Choroid plexus epithelial cell (primary cell): Measurements from ENCODE around the gene HPCAL4.

ENCODE experiments used
- DNase-seq: peaks from one replicate; pipeline ENCODE4 v3.0.0-alpha.2; 2010; ENCODE audit warnings: low read depth
- H3K4me3 ChIP-seq: 2 replicates; pipeline ENCODE4 v1.5.1; 2011; ENCODE audit warnings: low read depth, mild to moderate bottlenecking, control low read depth, low read length, moderate library complexity
- TF ChIP-seq, protein P1 (sequence below): conservative IDR thresholded peaks from 2 replicates; pipeline ENCODE4 v1.5.1; 2011; ENCODE audit warnings: low read depth, mild to moderate bottlenecking, control low read depth, inconsistent platforms, low read length, moderate library complexity

The HPCAL4 gene

DNA sequence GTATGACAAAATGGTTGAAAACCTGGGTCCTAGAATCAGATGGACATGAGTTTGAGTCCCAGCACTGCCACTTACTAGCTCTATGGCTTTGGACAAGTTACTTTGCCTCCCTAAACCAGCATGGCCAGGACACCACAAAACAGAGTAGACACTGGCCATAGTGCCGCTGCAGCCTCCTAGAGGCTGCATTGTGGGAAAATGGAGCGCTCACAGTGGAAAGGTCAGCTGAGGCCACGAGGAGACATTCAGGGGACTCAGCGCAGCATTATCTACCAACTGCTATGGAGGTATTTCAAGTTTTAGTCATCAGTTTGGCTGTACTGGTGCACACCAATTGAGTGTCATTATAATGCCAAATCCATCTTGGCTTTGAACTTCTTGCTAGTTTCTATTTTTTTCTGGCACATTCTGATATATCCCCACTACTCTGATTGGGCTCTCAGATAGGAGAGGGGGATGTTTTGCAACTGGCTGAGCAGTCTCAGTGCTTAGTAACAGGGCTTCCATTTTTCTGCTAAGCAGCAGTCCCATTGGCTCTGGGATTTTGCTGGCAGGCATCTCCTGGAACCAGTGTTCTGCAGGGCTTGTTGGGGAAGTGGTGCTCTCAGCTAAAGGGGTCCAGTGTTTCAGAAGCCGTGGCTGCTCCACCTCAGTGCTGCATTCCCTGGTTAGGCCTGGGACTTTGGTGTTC lies 35.5 kb downstream of the HPCAL4 start:
- TF ChIP-seq, protein P1, sequence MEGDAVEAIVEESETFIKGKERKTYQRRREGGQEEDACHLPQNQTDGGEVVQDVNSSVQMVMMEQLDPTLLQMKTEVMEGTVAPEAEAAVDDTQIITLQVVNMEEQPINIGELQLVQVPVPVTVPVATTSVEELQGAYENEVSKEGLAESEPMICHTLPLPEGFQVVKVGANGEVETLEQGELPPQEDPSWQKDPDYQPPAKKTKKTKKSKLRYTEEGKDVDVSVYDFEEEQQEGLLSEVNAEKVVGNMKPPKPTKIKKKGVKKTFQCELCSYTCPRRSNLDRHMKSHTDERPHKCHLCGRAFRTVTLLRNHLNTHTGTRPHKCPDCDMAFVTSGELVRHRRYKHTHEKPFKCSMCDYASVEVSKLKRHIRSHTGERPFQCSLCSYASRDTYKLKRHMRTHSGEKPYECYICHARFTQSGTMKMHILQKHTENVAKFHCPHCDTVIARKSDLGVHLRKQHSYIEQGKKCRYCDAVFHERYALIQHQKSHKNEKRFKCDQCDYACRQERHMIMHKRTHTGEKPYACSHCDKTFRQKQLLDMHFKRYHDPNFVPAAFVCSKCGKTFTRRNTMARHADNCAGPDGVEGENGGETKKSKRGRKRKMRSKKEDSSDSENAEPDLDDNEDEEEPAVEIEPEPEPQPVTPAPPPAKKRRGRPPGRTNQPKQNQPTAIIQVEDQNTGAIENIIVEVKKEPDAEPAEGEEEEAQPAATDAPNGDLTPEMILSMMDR = no peak
- no peak for DNase-seq
- no peak overlapping the region for H3K4me3 ChIP-seq

DNA sequence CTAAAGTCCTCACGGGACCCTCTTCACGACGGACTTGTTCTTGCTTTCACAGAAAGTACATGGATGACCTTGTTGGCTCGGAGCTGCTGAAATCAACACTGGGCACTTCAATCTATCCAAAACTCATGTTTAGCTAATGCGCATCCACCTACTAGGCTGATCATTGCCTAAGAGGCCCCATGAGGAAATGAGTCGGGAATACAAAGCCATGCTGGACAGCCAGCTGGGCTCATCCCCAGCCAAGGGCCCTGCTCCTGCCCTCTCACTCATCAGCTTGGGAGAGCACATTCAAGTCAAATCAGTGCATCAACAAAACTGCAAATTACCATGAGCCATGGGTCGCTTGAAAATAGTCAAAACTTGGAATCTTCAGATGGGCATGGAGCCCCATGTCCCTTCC lies 36.9 kb downstream of the HPCAL4 start:
- TF ChIP-seq, protein P1 = no peak
- H3K4me3 ChIP-seq = no peak overlapping the region
- DNase-seq = no peak

GRCh38 chr1:39653546-39654031 lies 37.6 kb downstream of the HPCAL4 start:
- TF ChIP-seq, protein P1 = peak; percentile 93
- no peak overlapping the region for H3K4me3 ChIP-seq
- DNase-seq = peak; percentile 92

- TF ChIP-seq, protein P1 = no peak
- H3K4me3 ChIP-seq = no peak overlapping the region
- DNase-seq = no peak
Observed at GRCh38 chr1:39652554-39652953, 38.7 kb downstream of the HPCAL4 start.

- no peak overlapping the region for H3K4me3 ChIP-seq
- no peak for DNase-seq
- TF ChIP-seq, protein P1 = no peak
Observed at GRCh38 chr1:39652105-39652504, 39.1 kb downstream of the HPCAL4 start.

- no peak for DNase-seq
- TF ChIP-seq, protein P1 = no peak
- H3K4me3 ChIP-seq = no peak overlapping the region
Observed at GRCh38 chr1:39650431-39650830, 40.8 kb downstream of the HPCAL4 start.

DNA sequence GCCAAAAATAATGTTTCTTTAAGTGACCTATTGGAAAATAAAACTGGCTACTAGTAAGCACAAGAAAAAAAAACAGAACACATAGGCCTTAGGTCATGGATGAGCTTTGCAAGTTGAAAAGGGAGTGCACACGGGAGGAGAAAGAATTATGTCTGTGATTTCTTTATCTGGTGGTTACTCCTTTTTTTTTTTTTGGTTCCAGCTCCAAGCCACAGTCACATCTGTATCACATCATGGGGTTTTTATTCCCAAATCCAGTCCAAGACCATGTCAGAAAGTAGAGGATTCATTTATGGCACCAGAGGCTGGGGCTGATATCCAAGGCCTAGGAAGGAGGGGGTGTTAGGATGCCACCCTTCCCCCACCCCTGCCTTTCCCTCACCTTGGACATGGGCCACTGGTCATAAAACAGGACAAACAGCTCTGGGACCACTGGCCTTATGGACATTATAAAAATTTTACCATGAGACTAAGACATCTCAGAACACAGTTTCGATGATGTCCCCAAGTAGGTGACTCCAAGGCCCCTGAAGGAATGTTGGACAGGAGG lies 41.5 kb downstream of the HPCAL4 start:
- DNase-seq = no peak
- no peak overlapping the region for H3K4me3 ChIP-seq
- TF ChIP-seq, protein P1 = no peak
